Retinal pigment epithelial cell (primary cell): ENCODE results near the gene NIT1.

Experiments used
- DNase-seq: peaks from one replicate; pipeline ENCODE4 v3.0.0-alpha.2; 2010; ENCODE audit warnings: low read depth
- H3K4me3 ChIP-seq: 2 replicates; pipeline ENCODE4 v1.5.1; 2011; ENCODE audit warnings: mild to moderate bottlenecking, low read length, control low read depth, moderate library complexity
- CTCF ChIP-seq: conservative IDR thresholded peaks from 2 replicates; pipeline ENCODE4 v1.5.1; 2011; ENCODE audit warnings: low read depth, low read length, control low read depth, inconsistent platforms

NIT1 gene

GRCh38 chr1:161091796-161092507 lies 26.0 kb upstream of the NIT1 start:
- TF ChIP-seq CTCF = no peak
- DNase-seq = no peak
- no peak overlapping the region for H3K4me3 ChIP-seq

GRCh38 chr1:161092621-161093028 lies 25.3 kb upstream of the NIT1 start:
- DNase-seq = no peak
- no peak for TF ChIP-seq CTCF
- H3K4me3 ChIP-seq = no peak overlapping the region

- TF ChIP-seq CTCF = no peak
- H3K4me3 ChIP-seq = no peak overlapping the region
- DNase-seq = no peak
Measured at GRCh38 chr1:161094481-161094880, 23.4 kb upstream of the NIT1 start.

GRCh38 chr1:161095230-161095629 lies 22.7 kb upstream of the NIT1 start:
- DNase-seq = no peak
- TF ChIP-seq CTCF = no peak
- H3K4me3 ChIP-seq = no peak overlapping the region

- no peak overlapping the region for H3K4me3 ChIP-seq
Measured at GRCh38 chr1:161096015-161096414, 21.9 kb upstream of the NIT1 start.

GRCh38 chr1:161096530-161096929 lies 21.4 kb upstream of the NIT1 start:
- H3K4me3 ChIP-seq = no peak overlapping the region
- no peak for DNase-seq
- no peak for TF ChIP-seq CTCF

More at GRCh38 chr1:161096015-161096414, 21.9 kb upstream of the NIT1 start:
- no peak for TF ChIP-seq CTCF
- DNase-seq = no peak
